NCI-H2227 (cell line): Measurements from ENCODE around the gene HEPACAM.

Experiments
- DNase-seq: peaks from one replicate; lab custom pipeline; 2025; ENCODE audit not compliant: unreplicated experiment; lab: John Stamatoyannopoulos, UW

The HEPACAM gene

GRCh38 chr11:124900464-124900863, 35.4 kb downstream of the HEPACAM start:
- DNase-seq: no peak

- peak; percentile 1 for DNase-seq
Observed at GRCh38 chr11:124899383-124900145, 36.3 kb downstream of the HEPACAM start.

- DNase-seq: no peak
Observed at GRCh38 chr11:124898711-124899110, 37.1 kb downstream of the HEPACAM start.

GRCh38 chr11:124898263-124898680, 37.6 kb downstream of the HEPACAM start:
- no peak for DNase-seq

GRCh38 chr11:124897674-124898262, 38.1 kb downstream of the HEPACAM start, which contains the start of gene ROBO4:
TSS of gene ROBO4 (minus strand) at chr11:124897865. CDS start at chr11:124897795, 70 bp downstream.
- no peak for DNase-seq

GRCh38 chr11:124896821-124897391, 38.9 kb downstream of the HEPACAM start:
- no peak for DNase-seq

GRCh38 chr11:124896071-124896750, 39.6 kb downstream of the HEPACAM start:
- no peak for DNase-seq

GRCh38 chr11:124895471-124895971, 40.3 kb downstream of the HEPACAM start:
- no peak for DNase-seq

GRCh38 chr11:124894606-124895430, 41.0 kb downstream of the HEPACAM start:
- DNase-seq: no peak

GRCh38 chr11:124893781-124894401, 42.0 kb downstream of the HEPACAM start:
- DNase-seq: no peak

- DNase-seq: no peak
Observed at GRCh38 chr11:124892750-124893454, 42.9 kb downstream of the HEPACAM start.

GRCh38 chr11:124892146-124892545, 43.7 kb downstream of the HEPACAM start:
- no peak for DNase-seq

- no peak for DNase-seq
Observed at GRCh38 chr11:124891373-124891861, 44.4 kb downstream of the HEPACAM start.

GRCh38 chr11:124890683-124891372, 45.0 kb downstream of the HEPACAM start:
- DNase-seq: no peak

GRCh38 chr11:124890151-124890550, 45.7 kb downstream of the HEPACAM start:
- no peak for DNase-seq

- DNase-seq: no peak
Observed at GRCh38 chr11:124889191-124890091, 46.4 kb downstream of the HEPACAM start.

GRCh38 chr11:124887667-124888013, 48.2 kb downstream of the HEPACAM start:
- no peak for DNase-seq
